Naive B cell (primary cell): Measurements from ENCODE around the gene ANO9. TPM values are rescaled to one million over a fixed set of nuclear protein-coding genes. Genes with fewer than 3 reads are reported as not detected.
"Not testable (repeated sequence)": the region's sequence is repeated elsewhere in the genome, so short reads cannot be mapped to it uniquely, and the experiment has no call there.

Experiments used
- ATAC-seq, 2 donors: fragments of 150-1000 bp; cut with Tn5 transposase; 2 replicates each; pipeline ENCODE4 v1.10.0; 2021; ENCODE audit warnings: low read depth in 2 of 2, mild to moderate bottlenecking in 2 of 2, moderate library complexity in 2 of 2
- DNase-seq: peaks from one replicate; pipeline ENCODE4 v3.0.0; 2022
- H3K27ac Mint-ChIP-seq, 6 donors: one replicate each; pipeline ENCODE4 v1.8.0; 2020 to 2022; ENCODE audit warnings: mild to moderate bottlenecking in 6 of 6, mixed read lengths in 6 of 6, moderate library complexity in 5 of 6, inconsistent platforms in 2 of 6
- H3K27me3 Mint-ChIP-seq, 3 donors: one replicate each; pipeline ENCODE4 v1.8.0; 2021 to 2022; ENCODE audit warnings: mixed read lengths in 3 of 3, mild to moderate bottlenecking in 1 of 3
- H3K36me3 Mint-ChIP-seq, 2 donors: one replicate each; pipeline ENCODE4 v1.8.0; 2020 to 2022; ENCODE audit warnings: mixed read lengths in 2 of 2, inconsistent platforms in 1 of 2, mild to moderate bottlenecking in 1 of 2
- H3K4me1 Mint-ChIP-seq, 3 donors: one replicate each; pipeline ENCODE4 v1.8.0; 2020 to 2022; ENCODE audit warnings: mixed read lengths in 3 of 3, inconsistent platforms in 1 of 3, mild to moderate bottlenecking in 1 of 3, moderate library complexity in 1 of 3
- H3K4me3 Mint-ChIP-seq, 8 donors: one replicate each; pipeline ENCODE4 v1.8.0; 2020 to 2022; ENCODE audit warnings: mild to moderate bottlenecking in 8 of 8, mixed read lengths in 8 of 8, moderate library complexity in 8 of 8, inconsistent platforms in 2 of 8
- H3K9me3 Mint-ChIP-seq, 7 donors: one replicate each; pipeline ENCODE4 v1.8.0; 2020 to 2022; ENCODE audit warnings: mixed read lengths in 7 of 7, mild to moderate bottlenecking in 5 of 7, inconsistent platforms in 2 of 7, moderate library complexity in 1 of 7
- polyA plus RNA-seq, 6 donors: library from polyadenylated mRNA; unstranded; fragments of 300-500 nt; fragmentation: Illumina TruSeq; gene quantifications; one replicate each; pipeline ENCODE4 v1.2.3, GENCODE V29; 2021; ENCODE audit warnings: low read depth in 6 of 6

ANO9 gene
- polyA plus RNA-seq, 6 donors from 2014 or later = 1.9 to 4.5 (median 3.4) TPM; not detected in 1

DNA sequence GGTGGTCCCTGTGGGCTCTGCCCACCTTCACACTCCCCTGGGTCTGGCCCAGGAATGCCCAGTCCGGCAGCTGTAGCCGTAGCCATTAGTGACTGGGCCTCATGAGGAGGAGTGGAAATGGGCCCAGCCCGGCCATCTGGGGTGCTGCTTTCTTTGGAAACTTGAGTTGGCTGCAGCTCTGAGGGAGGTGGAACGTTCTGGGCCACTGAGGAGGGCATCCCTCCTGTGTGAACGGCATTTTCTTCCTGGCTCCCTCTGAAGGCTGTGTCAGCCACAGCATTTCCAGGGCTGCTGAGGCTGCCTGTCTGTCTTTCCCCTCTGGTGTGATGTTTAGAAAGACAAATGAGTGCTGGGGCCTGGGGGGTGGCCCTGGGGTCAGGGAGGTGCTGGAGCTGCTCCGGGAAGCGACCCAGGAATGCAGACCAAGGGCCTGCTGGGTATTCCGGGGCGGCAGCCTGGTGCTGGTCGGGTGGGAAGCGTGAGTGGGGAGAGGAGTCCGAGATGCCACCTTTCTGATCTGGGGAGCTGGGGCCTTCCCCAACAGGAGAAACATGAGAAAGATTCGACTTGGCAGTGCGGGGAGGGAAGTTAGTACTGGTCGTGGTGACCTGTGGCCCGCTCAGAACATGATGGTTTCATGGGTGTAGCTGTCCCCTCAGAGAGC is 35.4 kb upstream of the ANO9 start:
- H3K27ac Mint-ChIP-seq = no peak overlapping the region
- H3K36me3 Mint-ChIP-seq = no peaks in the 10 kb centered on the region
- no peak for DNase-seq
- ATAC-seq = no peak
- H3K4me1 Mint-ChIP-seq = no peaks in the 10 kb centered on the region
- H3K4me3 Mint-ChIP-seq = no peak overlapping the region
- H3K27me3 Mint-ChIP-seq = no peaks in the 10 kb centered on the region
- no peaks in the 10 kb centered on the region for H3K9me3 Mint-ChIP-seq

DNA sequence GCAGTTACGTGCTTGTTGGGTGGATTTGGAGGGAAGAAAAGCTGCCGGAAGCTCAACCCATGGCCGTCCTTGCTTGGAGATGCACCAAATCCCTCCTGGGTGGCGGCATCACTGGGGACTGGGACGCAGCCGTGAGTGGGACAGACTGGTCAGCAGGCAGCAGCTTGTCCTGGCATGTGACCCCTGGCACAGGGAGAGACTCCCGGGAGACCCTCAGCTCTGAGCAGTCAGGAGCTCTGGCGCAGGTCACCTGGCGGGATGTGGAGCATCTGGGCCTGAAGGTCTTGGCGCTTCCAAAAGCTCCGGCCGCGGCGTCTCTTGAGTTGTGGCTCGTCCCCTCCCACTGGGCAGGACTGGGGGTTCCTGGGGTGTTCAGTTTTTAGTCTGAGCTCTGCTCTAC is 34.6 kb upstream of the ANO9 start:
- ATAC-seq (no peak), DNase-seq (no peak)
- H3K27me3 Mint-ChIP-seq = no peaks in the 10 kb centered on the region
- H3K27ac Mint-ChIP-seq = no peak overlapping the region
- H3K36me3 Mint-ChIP-seq = no peaks in the 10 kb centered on the region
- H3K4me1 Mint-ChIP-seq = no peaks in the 10 kb centered on the region
- no peak overlapping the region for H3K4me3 Mint-ChIP-seq
- no peaks in the 10 kb centered on the region for H3K9me3 Mint-ChIP-seq

DNA sequence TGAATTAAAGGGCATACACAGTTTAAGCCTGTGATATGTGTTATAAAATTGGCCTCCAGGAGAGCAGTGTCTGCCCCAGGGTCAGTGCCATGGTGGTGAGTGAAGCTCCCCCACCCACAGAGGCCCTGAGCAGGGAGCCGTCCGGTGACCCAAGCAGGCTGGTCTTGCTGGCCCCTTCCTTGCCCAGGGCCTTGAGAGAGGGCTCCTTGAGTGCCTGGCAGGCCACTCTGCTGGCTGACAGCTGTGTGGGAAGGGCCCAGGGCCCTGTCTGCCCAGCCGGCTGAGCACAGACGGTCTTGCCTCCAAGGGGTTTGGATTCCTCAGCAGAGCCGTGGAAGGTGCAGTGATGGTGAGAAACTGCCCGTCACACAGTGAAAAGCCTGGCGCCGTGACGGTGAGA is 34.1 kb upstream of the ANO9 start:
- Mint-ChIP-seq H3K4me1 (no peaks in the 10 kb centered on the region), H3K27ac (no peak overlapping the region), H3K27me3 (no peaks in the 10 kb centered on the region), H3K9me3 (no peaks in the 10 kb centered on the region), H3K36me3 (no peaks in the 10 kb centered on the region), H3K4me3 (no peak overlapping the region)
- no peak for DNase-seq
- no peak for ATAC-seq

DNA sequence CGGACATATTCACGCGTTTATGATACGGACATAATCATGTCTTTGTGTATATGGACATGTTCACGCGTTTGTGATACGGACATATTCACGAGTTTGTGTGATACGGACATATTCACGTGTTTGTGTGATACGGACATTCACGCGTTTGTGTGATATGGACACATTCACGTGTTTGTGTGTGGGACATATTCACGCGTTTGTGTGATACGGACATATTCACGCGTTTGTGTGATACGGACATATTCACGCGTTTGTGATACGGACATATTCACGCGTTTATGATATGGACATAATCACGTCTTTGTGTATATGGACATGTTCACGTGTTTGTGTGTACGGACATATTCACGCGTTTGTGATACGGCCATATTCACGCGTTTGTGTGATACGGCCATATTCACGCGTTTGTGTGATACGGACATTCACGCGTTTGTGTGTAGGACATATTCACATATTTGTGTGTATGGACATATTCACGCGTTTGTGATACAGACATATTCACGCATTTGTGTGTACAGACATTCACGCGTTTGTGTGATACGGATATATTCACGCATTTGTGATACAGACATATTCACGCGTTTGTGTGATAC is 33.2 kb upstream of the ANO9 start:
- Mint-ChIP-seq H3K9me3 (no peaks in the 10 kb centered on the region), H3K27me3 (no peaks in the 10 kb centered on the region), H3K4me3 (no peak overlapping the region), H3K36me3 (no peaks in the 10 kb centered on the region), H3K27ac (no peak overlapping the region), H3K4me1 (no peaks in the 10 kb centered on the region)
- DNase-seq (no peak), ATAC-seq (no peak)

DNA sequence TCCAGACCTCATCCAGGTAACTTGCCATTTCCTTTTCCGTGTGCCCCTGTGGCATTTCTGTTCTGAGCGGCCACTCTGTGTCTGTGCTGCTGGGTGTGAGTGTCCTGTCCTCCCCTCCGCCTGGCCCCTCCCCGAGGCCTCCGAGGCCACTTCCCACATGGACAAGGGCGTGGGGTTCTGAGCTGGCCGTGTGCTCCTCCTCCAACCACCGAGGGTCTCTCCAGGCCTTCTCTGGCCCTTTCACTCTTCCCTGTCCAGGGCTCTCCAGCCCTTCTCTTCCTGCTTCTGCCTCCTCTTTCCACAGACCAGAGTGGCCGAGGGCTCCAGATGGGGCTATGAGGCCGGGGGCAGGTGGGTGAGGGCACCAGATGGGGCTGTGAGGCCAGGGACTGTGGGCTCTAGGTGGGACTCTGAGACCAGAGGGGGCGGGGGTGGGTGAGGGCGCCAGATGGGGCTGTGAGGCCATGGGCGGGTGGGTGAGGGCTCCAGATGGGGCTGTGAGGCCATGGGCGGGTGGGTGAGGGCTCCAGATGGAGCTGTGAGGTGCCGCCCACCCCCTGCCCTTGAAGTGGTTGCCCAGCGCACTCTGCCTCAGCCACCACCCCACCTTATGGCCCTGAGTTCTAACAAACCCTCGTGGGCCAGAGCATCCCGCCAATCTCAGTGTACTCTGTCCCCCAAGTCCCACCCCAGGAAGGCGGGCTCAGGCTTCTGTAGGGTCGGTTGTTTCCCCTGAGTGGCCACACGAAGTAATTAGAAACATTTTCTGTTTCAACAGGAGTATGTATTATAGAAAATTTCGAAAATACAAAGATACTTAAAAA is 32.4 kb upstream of the ANO9 start:
- no peaks in the 10 kb centered on the region for H3K4me1 Mint-ChIP-seq
- ATAC-seq (no peak), DNase-seq (no peak)
- no peaks in the 10 kb centered on the region for H3K9me3 Mint-ChIP-seq
- no peaks in the 10 kb centered on the region for H3K27me3 Mint-ChIP-seq
- no peaks in the 10 kb centered on the region for H3K36me3 Mint-ChIP-seq
- H3K27ac Mint-ChIP-seq = no peak overlapping the region
- H3K4me3 Mint-ChIP-seq = no peak overlapping the region

DNA sequence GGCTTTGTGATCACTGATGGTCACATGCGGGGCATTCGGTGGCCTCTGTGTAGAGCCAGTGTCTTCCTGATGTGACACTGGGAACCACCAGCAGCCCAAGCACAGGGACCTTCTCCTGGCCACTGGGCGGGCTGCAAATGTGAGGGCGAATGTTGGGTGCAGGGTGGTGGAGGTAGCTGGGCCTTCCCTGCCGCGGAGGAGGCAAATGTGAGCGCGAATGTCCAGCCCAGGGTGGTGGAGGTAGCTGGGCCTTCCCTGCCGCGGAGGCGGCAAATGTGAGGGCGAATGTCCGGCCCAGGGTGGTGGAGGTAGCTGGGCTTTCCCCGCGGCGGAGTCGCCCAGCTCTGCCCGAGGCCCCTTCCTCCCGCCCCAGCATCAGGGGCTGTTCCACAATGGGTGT is 31.6 kb upstream of the ANO9 start:
- ATAC-seq = no peak
- Mint-ChIP-seq H3K9me3 (no peaks in the 10 kb centered on the region), H3K36me3 (no peaks in the 10 kb centered on the region)

DNA sequence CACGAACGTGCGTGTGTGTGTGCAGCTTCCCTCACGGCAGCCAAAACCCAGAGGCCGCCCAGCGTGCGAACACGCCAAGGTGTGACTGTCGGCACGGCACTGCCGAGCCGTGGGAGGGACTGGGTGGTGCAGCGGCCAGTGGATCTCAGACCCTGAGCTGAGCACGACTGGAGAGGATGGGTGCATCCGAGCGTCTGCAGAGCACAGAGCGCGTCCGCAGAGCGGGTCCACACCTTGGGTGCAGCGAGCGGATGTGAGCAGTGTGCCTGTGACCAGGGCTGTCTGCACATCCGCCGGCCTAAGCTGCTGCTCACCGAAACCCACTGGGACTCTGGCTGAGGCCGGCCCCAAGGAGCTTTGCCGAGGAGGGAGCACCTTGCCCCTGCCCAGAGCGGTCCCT is 31.0 kb upstream of the ANO9 start:
- H3K27ac Mint-ChIP-seq = no peak overlapping the region
- H3K4me3 Mint-ChIP-seq = no peak overlapping the region
- no peaks in the 10 kb centered on the region for H3K9me3 Mint-ChIP-seq

More for the DNA sequence above, 31.6 kb upstream of the ANO9 start:
- no peaks in the 10 kb centered on the region for H3K27me3 Mint-ChIP-seq
- no peak overlapping the region for H3K4me3 Mint-ChIP-seq
- H3K27ac Mint-ChIP-seq = peak overlapping the region in 1 of 6 donors; percentile 57
- H3K4me1 Mint-ChIP-seq = peaks cover 0 to 2% (median 0%) of the 10 kb centered on the region in 3 donors
- DNase-seq = no peak

DNA sequence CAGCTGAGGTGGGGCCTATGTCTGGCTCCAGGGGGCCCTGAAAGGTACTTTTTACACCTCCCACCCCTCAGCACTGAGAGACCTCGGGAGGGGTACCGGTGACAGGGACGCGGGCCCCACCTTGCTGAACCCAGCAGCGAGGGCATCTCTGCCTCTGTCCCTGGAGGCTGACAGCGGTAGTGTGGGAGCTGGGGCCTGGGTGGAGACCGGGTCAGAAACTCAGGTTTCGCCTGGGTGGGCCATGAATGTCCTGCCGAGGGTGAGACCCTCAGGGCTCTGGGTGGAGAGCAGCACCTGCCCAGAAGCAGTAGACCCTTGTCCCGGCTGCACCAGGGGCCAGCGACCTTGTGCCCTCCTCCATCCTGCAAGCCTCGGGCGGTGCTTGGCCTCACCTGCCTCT is 30.5 kb upstream of the ANO9 start:
- Mint-ChIP-seq H3K9me3 (no peaks in the 10 kb centered on the region), H3K36me3 (no peaks in the 10 kb centered on the region), H3K4me3 (no peak overlapping the region), H3K27me3 (no peaks in the 10 kb centered on the region), H3K27ac (no peak overlapping the region), H3K4me1 (peaks cover 0 to 6% (median 0%) of the 10 kb centered on the region in 3 donors)
- DNase-seq (no peak), ATAC-seq (no peak)

More for the DNA sequence above, 31.0 kb upstream of the ANO9 start:
- Mint-ChIP-seq H3K27me3 (no peaks in the 10 kb centered on the region), H3K36me3 (no peaks in the 10 kb centered on the region), H3K4me1 (peaks cover 0 to 6% (median 0%) of the 10 kb centered on the region in 3 donors)
- DNase-seq = no peak
- ATAC-seq = no peak

DNA sequence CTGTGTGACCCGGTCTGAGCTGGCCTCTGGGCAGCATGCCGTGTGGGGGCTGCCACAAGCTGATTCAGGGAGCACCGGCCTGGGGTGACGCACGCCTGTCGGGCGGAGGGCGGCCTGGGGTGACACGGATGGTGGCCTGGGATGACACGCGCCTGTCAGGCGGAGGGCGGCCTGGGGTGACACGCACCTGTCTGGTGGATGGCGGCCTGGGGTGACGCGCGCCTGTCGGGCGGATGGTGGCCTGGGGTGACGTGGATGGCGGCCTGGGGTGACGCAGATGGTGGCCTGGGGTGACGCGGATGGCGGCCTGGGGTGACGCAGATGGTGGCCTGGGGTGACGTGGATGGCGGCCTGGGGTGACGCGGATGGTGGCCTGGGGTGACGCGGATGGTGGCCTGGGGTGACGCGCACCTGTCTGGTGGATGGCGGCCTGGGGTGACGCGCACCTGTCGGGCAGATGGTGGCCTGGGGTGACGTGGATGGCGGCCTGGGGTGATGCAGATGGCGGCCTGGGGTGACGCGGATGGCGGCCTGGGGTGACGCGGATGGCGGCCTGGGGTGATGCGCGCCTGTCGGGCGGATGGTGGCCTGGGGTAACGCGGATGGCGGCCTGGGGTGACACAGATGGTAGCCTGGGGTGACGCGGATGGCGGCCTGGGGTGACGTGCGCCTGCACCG is 29.8 kb upstream of the ANO9 start:
- H3K4me3 Mint-ChIP-seq = no peak overlapping the region
- no peaks in the 10 kb centered on the region for H3K36me3 Mint-ChIP-seq
- no peaks in the 10 kb centered on the region for H3K9me3 Mint-ChIP-seq
- DNase-seq = no peak
- no peaks in the 10 kb centered on the region for H3K27me3 Mint-ChIP-seq
- H3K27ac Mint-ChIP-seq = peak overlapping the region in 1 of 6 donors; percentile 76
- H3K4me1 Mint-ChIP-seq = peaks cover 3 to 6% (median 3%) of the 10 kb centered on the region in 3 donors
- no peak for ATAC-seq

DNA sequence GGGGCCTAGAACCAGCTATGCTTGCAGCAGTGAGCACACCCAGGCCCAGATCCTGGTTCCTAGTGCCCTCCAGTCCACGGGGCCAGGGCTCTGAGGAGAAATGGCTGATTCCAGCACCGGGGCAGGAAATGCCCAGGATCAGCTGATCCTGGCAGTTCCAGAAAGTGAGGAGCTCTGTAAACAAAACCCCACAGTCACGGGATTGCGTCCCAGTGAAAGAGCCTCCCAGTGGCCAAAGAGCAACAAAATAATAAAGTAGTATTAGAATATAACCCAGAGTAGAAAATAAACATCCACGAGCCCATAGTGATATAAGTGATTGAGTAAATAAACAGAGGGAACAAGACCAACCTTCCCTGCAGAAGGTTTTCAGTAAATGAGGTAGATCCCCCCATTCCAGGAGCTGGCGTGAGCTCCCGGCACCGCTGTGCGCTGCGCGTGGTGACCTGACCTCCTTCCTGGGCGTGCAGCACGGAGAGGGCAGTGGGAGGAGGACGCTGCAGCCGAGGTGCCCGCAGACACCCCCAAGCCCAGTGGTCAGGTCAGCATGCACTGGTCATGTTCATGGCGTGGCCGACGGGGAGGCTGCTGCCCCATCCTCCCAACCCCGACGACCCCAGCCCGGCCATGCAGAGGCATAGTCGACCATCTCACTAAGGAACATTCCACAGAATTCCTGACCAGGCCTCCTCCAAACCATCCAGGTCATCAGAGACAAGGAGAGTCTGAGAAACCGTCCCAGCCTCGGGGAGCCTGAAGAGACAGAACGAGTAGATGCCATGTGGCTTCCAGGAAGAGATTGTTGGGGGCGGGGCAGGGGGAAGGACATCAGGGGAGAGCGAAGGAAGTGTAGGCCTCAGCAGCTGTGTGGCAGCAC is 28.1 kb upstream of the ANO9 start:
- no peak overlapping the region for H3K4me3 Mint-ChIP-seq
- H3K27ac Mint-ChIP-seq = no peak overlapping the region
- no peaks in the 10 kb centered on the region for H3K36me3 Mint-ChIP-seq
- H3K4me1 Mint-ChIP-seq = peaks cover 8 to 12% (median 10%) of the 10 kb centered on the region in 3 donors
- no peaks in the 10 kb centered on the region for H3K9me3 Mint-ChIP-seq
- no peaks in the 10 kb centered on the region for H3K27me3 Mint-ChIP-seq
- DNase-seq (no peak), ATAC-seq (no peak)

DNA sequence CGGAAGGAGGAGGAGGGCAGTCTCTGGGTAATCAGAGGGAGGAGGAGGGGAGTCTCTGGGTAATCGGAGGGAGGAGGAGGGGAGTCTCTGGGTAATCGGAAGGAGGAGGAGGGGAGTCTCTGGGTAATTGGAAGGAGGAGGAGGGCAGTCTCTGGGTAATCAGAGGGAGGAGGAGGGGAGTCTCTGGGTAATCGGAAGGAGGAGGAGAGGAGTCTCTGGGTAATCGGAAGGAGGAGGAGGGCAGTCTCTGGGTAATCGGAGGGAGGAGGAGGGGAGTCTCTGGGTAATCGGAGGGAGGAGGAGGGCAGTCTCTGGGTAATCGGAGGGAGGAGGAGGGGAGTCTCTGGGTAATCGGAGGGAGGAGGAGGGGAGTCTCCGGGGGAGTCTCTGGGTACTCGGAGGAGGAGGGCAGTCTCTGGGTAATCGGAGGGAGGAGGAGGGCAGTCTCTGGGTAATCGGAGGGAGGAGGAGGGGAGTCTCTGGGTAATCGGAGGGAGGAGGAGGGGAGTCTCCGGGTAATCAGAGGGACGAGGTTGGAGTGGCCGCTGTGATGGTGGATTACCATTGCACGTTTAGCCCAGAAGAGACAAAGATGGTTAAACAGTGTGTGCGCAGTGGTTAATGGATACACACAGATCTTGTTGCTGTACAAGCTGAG is 27.3 kb upstream of the ANO9 start:
- H3K27ac Mint-ChIP-seq, DNase-seq, H3K9me3 Mint-ChIP-seq, H3K27me3 Mint-ChIP-seq, ATAC-seq, H3K4me3 Mint-ChIP-seq, H3K36me3 Mint-ChIP-seq: not testable (repeated sequence)
- peaks cover 8 to 12% (median 10%) of the 10 kb centered on the region in 3 donors for H3K4me1 Mint-ChIP-seq

DNA sequence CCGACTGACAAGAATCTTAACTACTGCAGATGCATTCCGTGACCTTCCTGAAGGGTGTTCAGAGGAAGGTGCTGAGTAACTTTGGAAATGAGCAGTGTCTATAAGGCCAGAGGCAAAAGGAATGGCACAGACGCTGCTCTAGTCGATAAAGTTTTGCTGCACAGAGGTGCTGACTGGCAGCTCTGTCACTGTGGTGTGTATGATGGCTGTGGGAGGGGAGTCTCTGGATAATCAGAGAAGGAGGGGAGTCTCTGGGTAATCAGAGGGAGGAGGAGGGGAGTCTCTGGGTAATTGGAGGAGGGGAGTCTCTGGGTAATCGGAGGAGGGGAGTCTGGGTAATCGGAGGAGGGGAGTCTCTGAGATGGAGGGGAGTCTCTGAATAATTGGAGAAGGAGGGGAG is 26.7 kb upstream of the ANO9 start:
- DNase-seq (no peak), ATAC-seq (no peak)
- Mint-ChIP-seq H3K9me3 (no peaks in the 10 kb centered on the region), H3K27ac (no peak overlapping the region), H3K4me1 (peaks cover 8 to 12% (median 10%) of the 10 kb centered on the region in 3 donors), H3K27me3 (no peaks in the 10 kb centered on the region), H3K4me3 (no peak overlapping the region), H3K36me3 (no peaks in the 10 kb centered on the region)
